ENCODE data around the gene AAK1. TPM values are rescaled to one million over a fixed set of nuclear protein-coding genes. Genes with fewer than 3 reads are reported as not detected.

Gene AAK1
- total and polyA plus RNA-seq, 2 of the 13 experiments (the other 11 are each of a cell fraction or from before 2014, with no cell fraction given): 9.8 to 10.3 TPM

- Histone ChIP-seq H2AFZ (ENCODE audit: low read length) (no peak overlapping the region), H3K9me3 (ENCODE audit: low read length) (no peaks in the 10 kb centered on the region), H4K20me1 (ENCODE audit: insufficient read depth, low read length) (no peaks in the 10 kb centered on the region), H3K79me2 (ENCODE audit: insufficient read depth, low read length) (no peaks in the 10 kb centered on the region), H3K27me3 (ENCODE audit: control insufficient read depth in 1 of 2, insufficient read depth in 2 of 2, low read length in 2 of 2) (no peaks in the 10 kb centered on the region), H3K27ac (ENCODE audit: extremely low read length, insufficient read depth, low read length) (no peak overlapping the region), H3K4me2 (ENCODE audit: low read depth, low read length) (no peak overlapping the region), H3K9ac (ENCODE audit: insufficient read depth, low read depth, low read length) (no peak overlapping the region), H3K36me3 (replicated peaks in 1 of 2; ENCODE audit: control insufficient read depth in 1 of 2, insufficient read depth in 2 of 2, low read length in 2 of 2) (no peaks in the 10 kb centered on the region), H3K4me3 (replicated peaks in 1 of 3; ENCODE audit: insufficient read depth in 1 of 3, low read depth in 2 of 3, low read length in 3 of 3) (no peak overlapping the region), H3K4me1 (ENCODE audit: insufficient read depth, low read length) (peaks cover 8% of the 10 kb centered on the region)
- intact Hi-C loops (cut with micrococcal nuclease; ENCODE audit: unreplicated experiment) (no loop called here), in situ Hi-C loops (cut with HindIII; ENCODE audit: extremely low pct_ligation_motif_present, low pct_unique_long_range_greater_than_20kb) (no loop called here)
- TF ChIP-seq UBTF (CRISPR knock-in tag; IDR thresholded peaks at IDR 0.05) (no peak), TAF1 (CRISPR knock-in tag; IDR thresholded peaks at IDR 0.05) (no peak), MYPOP (CRISPR knock-in tag; IDR thresholded peaks at IDR 0.05) (no peak), TBX3 (IDR thresholded peaks at IDR 0.05; ENCODE audit: borderline replicate concordance) (0 out of 2 replicates have a peak, but pooled peaks have one; percentile 7), SALL1 (CRISPR knock-in tag; IDR thresholded peaks at IDR 0.05) (no peak), RARA (CRISPR knock-in tag; IDR thresholded peaks at IDR 0.05) (0 out of 2 replicates have a peak, but pooled peaks have one; percentile 30), RFX5 (IDR thresholded peaks at IDR 0.05; ENCODE audit: low read depth, low read length) (0 out of 2 replicates have a peak, but pooled peaks have one; percentile 62), PCBP2 (optimal IDR thresholded peaks at IDR 0.05; ENCODE audit: low read depth, low read length, poor library complexity, severe bottlenecking) (no peak)
- DNase-seq (ENCODE audit: low spot score) (no peak), FAIRE-seq (no peak), ATAC-seq (peak; percentile 62)
- POLR2A ChIA-PET: interaction anchor here (1.5 kb wide), 1 partner anchor 16 kb away, joined by 4 read pairs; the partner anchor contains the start of gene AAK1
- 57% methylated on average over 1 of the region's 1 CpG for WGBS (ENCODE audit: low lambda C conversion rate)
- CTCF ChIA-PET (ENCODE audit: low intra/inter-chr PET ratio, low total read pairs): no interaction called here
- no TSS peak for BruUV-seq (replicated peaks)
These were observed 15.8 kb upstream of the AAK1 start for GRCh38 chr2:69659349-69659748.
